ENCODE measurements around the gene NLN. TPM values are rescaled to one million over a fixed set of nuclear protein-coding genes. Genes with fewer than 3 reads are reported as not detected.

The NLN gene
- total RNA-seq, 4 donors from 2014 or later: 20.4 to 29.9 (median 27.9) TPM

- Histone ChIP-seq H3K4me1 (peaks cover 0 to 4% of the 10 kb centered on the region in 2 donors), H3K9me3 (no peaks in the 10 kb centered on the region), H3K36me3 (no peaks in the 10 kb centered on the region), H3K4me3 (no peak overlapping the region), H3K27me3 (no peaks in the 10 kb centered on the region), H3K27ac (no peak overlapping the region)
- in situ Hi-C loops (cut with MboI; ENCODE audit: low sequenced_read_pairs in 4 of 4): loop anchor here in 1 of 4 donors (25.0 kb wide), 1 partner anchor 402 kb away; the partner anchor contains the start of gene SREK1
- TF ChIP-seq CTCF (IDR thresholded peaks at IDR 0.05 in 4 of 5, conservative IDR thresholded peaks at IDR 0.05 in 1 of 5): no peak
- no peak for TF ChIP-seq POLR2A (IDR thresholded peaks at IDR 0.05)
- DNase-seq (no peak), ATAC-seq (no peak)
- intact Hi-C loops (cut with DNase I; ENCODE audit: low total_unique reads): no loop called here
Observed at GRCh38 chr5:65734921-65735320, 12.9 kb downstream of the NLN start.

GRCh38 chr5:65736011-65736410, 14.0 kb downstream of the NLN start:
- H3K4me1 ChIP-seq: peaks cover 0 to 3% of the 10 kb centered on the region in 2 donors
- H3K27ac ChIP-seq: no peak overlapping the region
- no peaks in the 10 kb centered on the region for H3K27me3 ChIP-seq
- H3K36me3 ChIP-seq: no peaks in the 10 kb centered on the region
- TF ChIP-seq CTCF (IDR thresholded peaks at IDR 0.05 in 4 of 5, conservative IDR thresholded peaks at IDR 0.05 in 1 of 5) (no peak), POLR2A (IDR thresholded peaks at IDR 0.05) (no peak)
- intact Hi-C loops (cut with DNase I; ENCODE audit: low total_unique reads): no loop called here
- H3K9me3 ChIP-seq: no peaks in the 10 kb centered on the region
- DNase-seq (no peak), ATAC-seq (no peak)
- H3K4me3 ChIP-seq: no peak overlapping the region
- in situ Hi-C loops (cut with MboI; ENCODE audit: low sequenced_read_pairs in 4 of 4): loop anchor here in 1 of 4 donors (25.0 kb wide), 1 partner anchor 401 kb away; the partner anchor contains the start of gene SREK1

GRCh38 chr5:65737842-65738241, 15.8 kb downstream of the NLN start:
- TF ChIP-seq CTCF (IDR thresholded peaks at IDR 0.05 in 4 of 5, conservative IDR thresholded peaks at IDR 0.05 in 1 of 5): no peak
- no peak for TF ChIP-seq POLR2A (IDR thresholded peaks at IDR 0.05)
- H3K27me3 ChIP-seq: no peaks in the 10 kb centered on the region
- no peaks in the 10 kb centered on the region for H3K4me1 ChIP-seq
- no peaks in the 10 kb centered on the region for H3K36me3 ChIP-seq
- intact Hi-C loops (cut with DNase I; ENCODE audit: low total_unique reads): no loop called here
- no peak overlapping the region for H3K27ac ChIP-seq
- H3K4me3 ChIP-seq: no peak overlapping the region
- DNase-seq (no peak), ATAC-seq (no peak)
- no peaks in the 10 kb centered on the region for H3K9me3 ChIP-seq
- in situ Hi-C loops (cut with MboI; ENCODE audit: low sequenced_read_pairs in 4 of 4): loop anchor here in 1 of 4 donors (25.0 kb wide), 1 partner anchor 399 kb away; the partner anchor contains the start of gene SREK1

- intact Hi-C loops (cut with DNase I; ENCODE audit: low total_unique reads): no loop called here
- no peak for TF ChIP-seq POLR2A (IDR thresholded peaks at IDR 0.05)
- TF ChIP-seq CTCF (IDR thresholded peaks at IDR 0.05 in 4 of 5, conservative IDR thresholded peaks at IDR 0.05 in 1 of 5): no peak
- no peak overlapping the region for H3K27ac ChIP-seq
- H3K9me3 ChIP-seq: no peaks in the 10 kb centered on the region
- H3K4me3 ChIP-seq: no peak overlapping the region
- in situ Hi-C loops (cut with MboI; ENCODE audit: low sequenced_read_pairs in 4 of 4): loop anchor here in 1 of 4 donors (25.0 kb wide), 1 partner anchor 399 kb away; the partner anchor contains the start of gene SREK1
- no peak for DNase-seq
- ATAC-seq: no peak
- no peaks in the 10 kb centered on the region for H3K4me1 ChIP-seq
- H3K27me3 ChIP-seq: no peaks in the 10 kb centered on the region
- no peaks in the 10 kb centered on the region for H3K36me3 ChIP-seq
Observed at GRCh38 chr5:65738305-65738704, 16.3 kb downstream of the NLN start.

- H3K4me1 ChIP-seq: no peaks in the 10 kb centered on the region
- H3K4me3 ChIP-seq: no peak overlapping the region
- TF ChIP-seq CTCF (IDR thresholded peaks at IDR 0.05 in 4 of 5, conservative IDR thresholded peaks at IDR 0.05 in 1 of 5): no peak
- TF ChIP-seq POLR2A (IDR thresholded peaks at IDR 0.05): no peak
- no peak for ATAC-seq
- no peak for DNase-seq
- intact Hi-C loops (cut with DNase I; ENCODE audit: low total_unique reads) (no loop called here), in situ Hi-C loops (cut with MboI; ENCODE audit: low sequenced_read_pairs in 4 of 4) (loop anchor here in 1 of 4 donors (25.0 kb wide), 1 partner anchor 398 kb away; the partner anchor contains the start of gene SREK1)
- H3K27ac ChIP-seq: no peak overlapping the region
- no peaks in the 10 kb centered on the region for H3K27me3 ChIP-seq
- H3K9me3 ChIP-seq: no peaks in the 10 kb centered on the region
- no peaks in the 10 kb centered on the region for H3K36me3 ChIP-seq
Observed at GRCh38 chr5:65739162-65739561, 17.2 kb downstream of the NLN start.

All from gastrocnemius medialis (tissue), 4 donors.